Tibial nerve (tissue), 4 donors: ENCODE measurements around the gene RCAN1.

Experiments
- CTCF ChIP-seq, 5 experiments: fragments of 200-600 bp in 3 of 5; fragments of 450-650 bp in 2 of 5; sonication (generic) in 3 of 5; IDR thresholded peaks; one replicate each; pipeline ENCODE4 v1.5.1; 2016 to 2019; ENCODE audit warnings: antibody characterized with exemption in 5 of 5, mild to moderate bottlenecking in 3 of 5, moderate library complexity in 2 of 5
- EP300 ChIP-seq, 2 donors: sonication (generic); formaldehyde crosslinking; IDR thresholded peaks; one replicate each; pipeline ENCODE4 v1.6.1; 2017; ENCODE audit warnings: antibody characterized with exemption in 2 of 2, mild to moderate bottlenecking in 1 of 2
- POLR2A ChIP-seq, 2 donors: fragments of 450-650 bp; IDR thresholded peaks; one replicate each; pipeline ENCODE4 v1.6.1; 2017; ENCODE audit warnings: antibody characterized with exemption in 2 of 2, mild to moderate bottlenecking in 2 of 2, moderate library complexity in 2 of 2

GRCh38 chr21:34621434-34622350 is 6.8 kb upstream of the RCAN1 start:
- TF ChIP-seq CTCF (IDR thresholded peaks at IDR 0.05) (no peak), POLR2A (IDR thresholded peaks at IDR 0.05) (no peak), EP300 (IDR thresholded peaks at IDR 0.05) (no peak)
